ENCODE data around the gene FOXO3. TPM values are rescaled to one million over a fixed set of nuclear protein-coding genes. Genes with fewer than 3 reads are reported as not detected.

The FOXO3 gene
- total RNA-seq, 1 donor from 2014 or later: 32.8 TPM

GRCh38 chr6:108650781-108651180, 90.1 kb downstream of the FOXO3 start:
- no peak for DNase-seq (ENCODE audit: low read depth, low spot score)
- Mint-ChIP-seq H3K9me3 (no peaks in the 10 kb centered on the region), H3K36me3 (ENCODE audit: low read depth) (peaks cover 3% of the 10 kb centered on the region), H3K4me3 (no peak overlapping the region), H3K27me3 (ENCODE audit: low read depth) (no peaks in the 10 kb centered on the region), H3K4me1 (peaks cover 60% of the 10 kb centered on the region), H3K27ac (ENCODE audit: unreplicated experiment) (no peak overlapping the region)
- no peak for TF ChIP-seq CTCF (conservative IDR thresholded peaks at IDR 0.05)

- no peak for DNase-seq (ENCODE audit: low read depth, low spot score)
- Mint-ChIP-seq H3K4me1 (peaks cover 60% of the 10 kb centered on the region), H3K4me3 (no peak overlapping the region), H3K9me3 (no peaks in the 10 kb centered on the region), H3K27me3 (ENCODE audit: low read depth) (no peaks in the 10 kb centered on the region), H3K36me3 (ENCODE audit: low read depth) (peaks cover 3% of the 10 kb centered on the region), H3K27ac (ENCODE audit: unreplicated experiment) (no peak overlapping the region)
- no peak for TF ChIP-seq CTCF (conservative IDR thresholded peaks at IDR 0.05)
Observed at GRCh38 chr6:108651340-108652227, 90.9 kb downstream of the FOXO3 start.

- H3K4me1 Mint-ChIP-seq: peaks cover 63% of the 10 kb centered on the region
- H3K4me3 Mint-ChIP-seq: no peak overlapping the region
- TF ChIP-seq CTCF (conservative IDR thresholded peaks at IDR 0.05): no peak
Observed at GRCh38 chr6:108652375-108652774, 91.7 kb downstream of the FOXO3 start.

GRCh38 chr6:108653949-108654348, 93.2 kb downstream of the FOXO3 start:
- Mint-ChIP-seq H3K4me1 (peaks cover 62% of the 10 kb centered on the region), H3K36me3 (ENCODE audit: low read depth) (peaks cover 2% of the 10 kb centered on the region), H3K9me3 (no peaks in the 10 kb centered on the region), H3K27ac (ENCODE audit: unreplicated experiment) (no peak overlapping the region), H3K27me3 (ENCODE audit: low read depth) (no peaks in the 10 kb centered on the region), H3K4me3 (no peak overlapping the region)
- DNase-seq (ENCODE audit: low read depth, low spot score): no peak
- TF ChIP-seq CTCF (conservative IDR thresholded peaks at IDR 0.05): no peak

More at GRCh38 chr6:108652375-108652774, 91.7 kb downstream of the FOXO3 start:
- DNase-seq (ENCODE audit: low read depth, low spot score): no peak
- no peaks in the 10 kb centered on the region for H3K9me3 Mint-ChIP-seq
- H3K27ac Mint-ChIP-seq (ENCODE audit: unreplicated experiment): no peak overlapping the region
- H3K36me3 Mint-ChIP-seq (ENCODE audit: low read depth): peaks cover 3% of the 10 kb centered on the region
- H3K27me3 Mint-ChIP-seq (ENCODE audit: low read depth): no peaks in the 10 kb centered on the region

GRCh38 chr6:108654465-108655106, 93.9 kb downstream of the FOXO3 start:
- H3K36me3 Mint-ChIP-seq (ENCODE audit: low read depth): peaks cover 2% of the 10 kb centered on the region
- DNase-seq (ENCODE audit: low read depth, low spot score): no peak
- TF ChIP-seq CTCF (conservative IDR thresholded peaks at IDR 0.05): no peak
- H3K27ac Mint-ChIP-seq (ENCODE audit: unreplicated experiment): no peak overlapping the region
- H3K27me3 Mint-ChIP-seq (ENCODE audit: low read depth): no peaks in the 10 kb centered on the region
- peaks cover 61% of the 10 kb centered on the region for H3K4me1 Mint-ChIP-seq
- H3K4me3 Mint-ChIP-seq: no peak overlapping the region
- no peaks in the 10 kb centered on the region for H3K9me3 Mint-ChIP-seq
